T-helper 1 cell (primary cell): Measurements from ENCODE around the gene PRDM15.

ENCODE experiments used
- DNase-seq, 5 donors: peaks; one replicate each; pipeline ENCODE4 v3.0.0-alpha.2; 2012 to 2020

PRDM15 gene

GRCh38 chr21:41775149-41775472, 104.0 kb downstream of the PRDM15 start:
- no peak for DNase-seq

DNA sequence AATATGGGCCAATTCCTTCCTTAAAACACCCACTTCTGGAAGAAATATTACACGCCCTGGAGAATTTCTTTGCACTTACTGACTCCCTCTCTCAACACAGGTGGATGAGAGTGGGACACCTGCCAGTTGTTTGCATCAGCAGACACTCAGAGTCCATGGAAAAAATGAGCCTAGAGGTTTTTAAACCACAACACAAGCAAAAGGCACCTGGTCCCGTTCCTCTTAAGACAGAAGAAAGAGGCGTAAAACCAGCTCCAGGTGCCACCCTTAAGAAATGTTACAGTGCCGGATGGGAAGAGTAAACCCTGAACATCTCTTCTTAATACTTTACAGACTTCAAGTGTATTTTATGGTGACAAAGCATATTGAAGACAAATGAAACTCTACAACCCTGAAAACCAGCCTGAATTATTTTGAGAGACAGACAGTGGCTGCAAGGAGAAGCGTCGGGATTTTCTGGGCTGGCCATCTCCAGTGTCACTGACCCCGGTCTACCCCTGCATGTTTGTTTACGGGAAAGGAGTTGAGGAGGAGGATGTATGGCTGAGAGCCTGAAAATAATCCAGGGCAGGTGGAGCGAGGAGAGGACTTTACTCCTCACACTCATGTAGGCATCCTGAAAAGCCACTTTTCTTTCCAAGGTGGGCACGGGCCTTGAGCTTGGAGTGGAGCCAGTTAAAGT, 104.5 kb downstream of the PRDM15 start:
- DNase-seq, result no peak

GRCh38 chr21:41772351-41773080, 106.6 kb downstream of the PRDM15 start:
- no peak for DNase-seq

DNA sequence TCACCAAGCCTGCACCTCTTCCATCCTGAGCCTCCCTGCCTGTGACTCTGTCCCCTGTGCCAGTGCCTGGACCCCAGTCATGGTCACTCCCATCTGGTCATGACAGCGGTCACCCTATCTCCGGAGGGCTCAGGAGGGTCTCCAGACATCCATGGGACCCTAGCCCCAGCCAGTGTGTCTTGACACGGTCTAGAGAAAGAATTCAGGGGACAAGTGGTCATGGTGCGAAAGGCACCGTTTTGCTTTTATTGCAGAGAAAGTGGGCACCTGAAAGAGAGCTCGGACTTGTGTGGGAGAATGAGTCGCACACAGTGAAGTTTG, 107.6 kb downstream of the PRDM15 start:
- DNase-seq, result no peak

DNA sequence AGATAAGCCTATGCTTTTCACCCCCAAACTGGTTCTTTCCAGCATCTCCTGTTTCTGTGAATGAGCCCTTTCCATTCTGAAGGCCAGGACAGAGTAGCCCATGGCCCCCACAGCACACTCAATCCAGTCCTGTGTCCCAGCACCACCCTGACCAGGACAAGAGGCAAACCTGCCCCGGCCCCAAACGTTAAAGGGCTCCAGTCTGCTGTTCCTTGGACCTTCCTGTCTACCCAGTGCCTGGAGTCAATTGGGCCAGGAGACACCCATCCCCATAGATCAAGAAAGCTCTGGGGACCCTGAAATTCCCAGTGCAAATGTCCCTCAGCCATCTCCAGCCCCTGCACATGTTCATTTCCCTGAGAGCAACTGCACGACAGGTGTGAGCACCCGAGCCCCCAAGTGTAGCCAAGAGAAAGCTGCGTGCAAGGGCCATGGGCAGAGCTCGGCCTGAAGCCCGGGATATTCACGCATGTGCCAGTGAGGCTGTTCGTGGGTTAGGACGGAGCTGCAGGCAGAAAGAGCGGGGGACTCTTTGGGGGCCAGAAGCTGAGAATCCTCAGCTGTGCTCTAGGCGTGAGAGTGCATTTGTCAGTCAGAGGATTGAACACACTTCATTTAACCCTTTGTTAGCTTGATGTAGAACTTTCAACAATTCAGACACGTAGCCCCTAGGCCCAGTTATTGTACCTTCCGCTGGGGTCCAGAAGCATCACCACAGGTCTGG, 108.1 kb downstream of the PRDM15 start:
- no peak for DNase-seq

DNA sequence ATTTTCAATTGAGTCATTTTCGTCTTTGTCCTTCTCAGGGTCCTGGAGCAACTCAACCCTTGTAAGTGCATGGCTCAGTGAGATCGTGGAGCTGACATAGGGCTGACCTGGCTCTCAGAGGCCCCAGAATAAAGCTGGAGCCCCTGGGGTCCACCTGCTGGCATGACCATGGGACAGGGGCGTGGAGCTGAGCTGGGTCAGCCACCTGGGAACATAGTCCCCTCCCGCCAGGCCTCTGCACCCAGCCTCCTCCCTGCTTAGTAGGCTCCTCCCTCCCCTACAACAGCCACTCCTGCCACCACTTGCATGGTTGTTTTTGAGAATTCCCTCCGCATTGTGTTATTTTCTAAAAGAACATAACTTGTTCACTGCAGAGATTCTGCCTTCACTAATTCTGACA, 109.2 kb downstream of the PRDM15 start:
- DNase-seq, result no peak

DNA sequence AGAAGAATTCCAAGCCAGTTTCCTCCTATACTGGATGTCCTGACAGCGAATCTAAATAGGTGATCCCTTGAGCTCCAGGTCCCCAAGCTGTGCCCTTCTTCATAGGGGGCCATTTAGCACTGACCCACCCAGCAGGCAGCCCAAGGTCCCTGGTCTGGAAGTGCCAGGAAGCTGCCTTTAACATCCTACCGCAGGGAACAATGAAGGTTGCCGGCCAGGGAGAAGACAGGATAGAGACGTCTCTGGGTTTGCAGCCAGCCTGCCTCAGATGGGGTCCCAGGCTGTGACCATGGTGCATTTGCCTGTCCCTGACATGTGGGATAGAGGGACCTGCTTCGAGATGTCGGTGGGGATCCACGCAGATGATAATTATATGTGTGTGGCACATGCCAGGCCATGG, 109.6 kb downstream of the PRDM15 start:
- DNase-seq, result no peak

DNA sequence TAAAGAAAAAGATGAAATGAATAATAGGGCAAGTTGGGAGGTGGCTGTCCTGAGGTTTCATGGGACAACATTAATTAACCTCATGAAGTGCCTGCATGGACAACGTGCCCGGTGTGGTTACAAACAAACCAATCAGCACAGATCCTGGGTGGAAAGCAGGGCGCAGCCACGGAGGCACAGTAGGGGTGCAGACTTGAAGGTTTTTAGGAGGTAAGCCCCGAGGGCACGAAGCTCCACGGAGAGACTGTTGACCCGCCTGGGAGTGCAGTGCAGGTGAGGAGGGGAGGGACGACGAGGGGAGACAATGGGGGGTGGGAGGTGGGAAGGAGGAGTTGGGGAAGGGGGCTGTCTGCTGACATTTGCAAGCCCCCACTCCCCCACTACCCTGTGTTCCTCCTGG, 110.0 kb downstream of the PRDM15 start:
- no peak for DNase-seq

DNA sequence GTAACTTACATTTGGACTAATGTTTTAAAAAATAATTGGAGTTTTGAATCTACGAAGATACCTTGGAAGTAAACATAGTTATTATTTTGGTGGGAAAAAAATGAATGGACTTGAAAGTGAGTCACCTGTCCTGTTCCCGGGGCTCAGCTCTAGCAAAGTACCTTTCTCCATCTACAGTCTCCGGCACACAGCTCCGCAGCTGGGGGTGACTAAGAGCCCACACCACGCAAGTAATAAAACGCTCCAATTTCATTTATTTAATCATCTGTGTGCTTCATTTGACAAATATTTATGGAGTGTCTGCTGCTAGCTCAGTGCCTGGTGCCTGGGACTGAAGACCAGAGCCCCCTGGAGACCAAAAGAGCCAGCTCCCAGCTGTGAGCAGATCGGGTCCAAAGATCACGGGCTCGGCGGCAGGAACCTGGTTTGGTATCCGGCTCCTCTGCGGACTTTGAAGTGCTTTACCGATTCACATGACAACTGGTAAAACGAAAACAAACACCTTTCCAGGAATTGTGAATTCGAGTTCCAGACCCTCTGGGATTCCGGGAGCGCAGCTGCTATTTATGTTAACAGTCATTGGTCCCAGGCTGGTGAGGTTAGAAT, 110.6 kb downstream of the PRDM15 start:
- peak in 2 of 5 donors; percentile 10 to 14 for DNase-seq

GRCh38 chr21:41767606-41768436, 111.3 kb downstream of the PRDM15 start:
- DNase-seq, result no peak

GRCh38 chr21:41766883-41767605, 112.1 kb downstream of the PRDM15 start, which contains the start of gene RIPK4:
Gene RIPK4 (minus strand): TSS chr21:41767052. CDS start chr21:41767041, 11 bp downstream.
- DNase-seq, result peak; percentile 28 to 54 (median 41)

- no peak for DNase-seq
Observed at GRCh38 chr21:41765973-41766882, 112.9 kb downstream of the PRDM15 start.

GRCh38 chr21:41765420-41765821, 113.7 kb downstream of the PRDM15 start:
- DNase-seq, result no peak

- no peak for DNase-seq
Observed at GRCh38 chr21:41764558-41765419, 114.4 kb downstream of the PRDM15 start.

GRCh38 chr21:41763996-41764395, 115.1 kb downstream of the PRDM15 start:
- no peak for DNase-seq

DNA sequence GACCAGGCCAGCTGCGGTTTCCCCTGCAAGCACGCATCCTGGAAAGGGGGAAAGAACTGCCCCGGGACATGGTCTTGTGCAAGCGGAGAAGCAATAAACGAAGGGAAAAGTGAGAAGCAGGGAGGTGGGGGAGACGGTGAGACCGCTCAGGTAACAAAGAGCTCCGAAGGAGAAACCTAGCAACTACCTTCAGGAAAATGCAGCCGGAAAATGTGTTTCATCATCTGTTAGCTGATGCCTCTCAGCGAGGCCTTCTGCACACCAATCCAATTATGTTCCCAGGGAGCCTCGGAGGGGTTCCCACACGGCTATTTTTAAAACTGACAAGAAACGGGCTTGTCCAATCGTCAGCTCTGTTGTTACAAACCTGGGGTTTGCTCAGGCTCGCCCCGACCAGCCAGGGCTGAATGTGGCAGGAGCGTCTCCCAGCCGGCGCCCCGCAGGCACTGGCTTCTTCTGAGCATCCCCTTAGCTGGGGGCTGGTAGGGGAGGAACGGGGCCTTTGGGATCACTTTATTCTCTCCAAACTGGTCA, 115.7 kb downstream of the PRDM15 start:
- no peak for DNase-seq

GRCh38 chr21:41762753-41763152, 116.4 kb downstream of the PRDM15 start:
- DNase-seq, result no peak

DNA sequence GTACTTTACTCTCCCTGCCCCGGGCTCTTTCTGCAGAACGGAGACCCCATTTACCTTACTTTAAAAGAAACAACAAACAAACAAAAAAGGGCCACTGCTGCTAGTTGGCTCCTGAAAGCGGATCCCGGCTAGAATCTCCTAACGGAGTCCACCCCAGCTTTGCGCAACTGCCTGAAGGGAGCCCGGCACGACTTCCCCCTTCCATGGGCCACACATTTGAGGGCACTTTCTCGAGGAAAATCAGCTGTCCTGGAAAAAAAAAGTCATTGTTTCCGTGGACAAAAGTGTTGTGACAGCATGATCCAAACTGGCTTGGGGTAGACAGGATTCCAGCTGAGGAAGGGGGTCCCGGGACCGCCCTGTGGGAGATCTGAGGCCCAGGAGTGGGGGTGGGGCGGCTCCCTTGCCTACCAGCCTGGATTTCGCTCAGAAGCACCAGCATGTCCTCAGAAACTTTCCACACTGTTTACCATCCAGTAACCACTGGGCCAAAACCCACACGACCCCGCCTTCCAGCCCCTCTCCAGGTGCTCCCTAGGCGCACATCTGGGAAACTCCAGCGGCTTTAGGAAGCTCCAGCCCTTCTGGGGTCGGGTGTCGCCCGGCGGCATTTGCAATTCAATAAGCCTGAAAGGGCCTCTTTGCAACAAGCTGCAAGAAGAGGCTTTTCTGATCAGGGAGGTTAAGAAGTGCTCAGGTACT, 117.1 kb downstream of the PRDM15 start:
- DNase-seq, result no peak
